IMR-90 (cell line): ENCODE data around the gene SLC6A9. TPM values are rescaled to one million over a fixed set of nuclear protein-coding genes. Genes with fewer than 3 reads are reported as not detected.

Experiments used
- ATAC-seq: fragments of 200-7000 bp; cut with Tn5 transposase; 2 replicates; pipeline ENCODE4 v1.9.1; 2020; ENCODE audit warnings: low read depth, mild to moderate bottlenecking, moderate library complexity
- BruUV-seq: library from RNA; stranded (reverse); fragments of 400-500 nt; replicated peaks from 2 replicates; lab custom pipeline; 2021; lab: Mats Ljungman, UMichigan
- CTCF ChIA-PET: fragments of 300-600 bp; formaldehyde crosslinking; extraction: SDS; loops from one replicate; lab custom pipeline; 2021; ENCODE audit warnings: antibody characterized with exemption; lab: Yijun Ruan, JAX
- POLR2A ChIA-PET: fragments of 300-600 bp; sonication (Branson Sonifier 250); formaldehyde crosslinking; loops from one replicate; lab custom pipeline; 2022; ENCODE audit warnings: antibody characterized with exemption; ENCODE audit not compliant: unreplicated experiment; lab: Charles Lee
- DNase-seq: peaks from one replicate; pipeline ENCODE4 v3.0.0; 2013
- H2AFZ ChIP-seq: replicated peaks from 2 replicates; pipeline ENCODE3; 2013; ENCODE audit warnings: low read length, mild to moderate bottlenecking; ENCODE audit not compliant: poor library complexity
- H2AK5ac ChIP-seq: 2 replicates; pipeline ENCODE4 v1.6.1; 2013; ENCODE audit warnings: low read depth, low read length, inconsistent platforms
- H2AK9ac ChIP-seq: replicated peaks from 2 replicates; pipeline ENCODE3; 2013; ENCODE audit warnings: mild to moderate bottlenecking, low read depth, low read length, moderate library complexity; ENCODE audit not compliant: poor library complexity
- H2BK120ac ChIP-seq: 2 replicates; pipeline ENCODE4 v1.6.1; 2013; ENCODE audit warnings: low read depth, low read length, inconsistent platforms
- H2BK15ac ChIP-seq: 3 replicates; pipeline ENCODE4 v1.6.1; 2013; ENCODE audit warnings: low read depth, low read length, inconsistent platforms
- H2BK20ac ChIP-seq: 2 replicates; pipeline ENCODE4 v1.6.1; 2013; ENCODE audit warnings: low read depth, mild to moderate bottlenecking, inconsistent platforms, low read length, moderate library complexity
- H2BK5ac ChIP-seq: 2 replicates; pipeline ENCODE4 v1.6.1; 2013; ENCODE audit warnings: mild to moderate bottlenecking, low read depth, low read length, inconsistent platforms; ENCODE audit not compliant: poor library complexity, severe bottlenecking
- H3K14ac ChIP-seq: replicated peaks from 2 replicates; pipeline ENCODE4 v1.6.1; 2013; ENCODE audit warnings: low read depth, low read length, inconsistent platforms
- H3K18ac ChIP-seq: 2 replicates; pipeline ENCODE4 v1.6.1; 2013; ENCODE audit warnings: low read depth, low read length, control low read depth
- H3K23ac ChIP-seq: 2 replicates; pipeline ENCODE4 v1.6.1; 2013; ENCODE audit warnings: low read depth, low read length, inconsistent platforms
- H3K27ac ChIP-seq: 2 replicates; pipeline ENCODE4 v1.5.1; 2013; ENCODE audit warnings: mild to moderate bottlenecking, control low read depth, low read length; ENCODE audit not compliant: insufficient read depth
- H3K27me3 ChIP-seq: 2 replicates; pipeline ENCODE4 v1.6.1; 2013; ENCODE audit warnings: low read length; ENCODE audit not compliant: control insufficient read depth, insufficient read depth
- H3K36me3 ChIP-seq: 2 replicates; pipeline ENCODE4 v1.6.1; 2013; ENCODE audit warnings: low read length, mixed read lengths; ENCODE audit not compliant: control insufficient read depth, insufficient read depth
- H3K4ac ChIP-seq: 2 replicates; pipeline ENCODE4 v1.6.1; 2013; ENCODE audit warnings: low read depth, low read length, inconsistent platforms
- H3K4me1 ChIP-seq: 2 replicates; pipeline ENCODE4 v1.6.1; 2013; ENCODE audit warnings: low read length, mixed read lengths; ENCODE audit not compliant: control insufficient read depth, insufficient read depth
- H3K4me2 ChIP-seq: 2 replicates; pipeline ENCODE4 v1.6.1; 2013; ENCODE audit warnings: low read depth, mild to moderate bottlenecking, control low read depth, low read length, moderate library complexity
- H3K4me3 ChIP-seq: 2 replicates; pipeline ENCODE4 v1.5.1; 2013; ENCODE audit warnings: low read depth, mild to moderate bottlenecking, control low read depth, low read length, moderate library complexity; ENCODE audit not compliant: insufficient read depth
- H3K56ac ChIP-seq: 2 replicates; pipeline ENCODE4 v1.6.1; 2013; ENCODE audit warnings: low read length, inconsistent platforms; ENCODE audit not compliant: insufficient read depth; ENCODE audit errors: extremely low read depth
- H3K79me1 ChIP-seq, 2 experiments: 2 replicates each; pipeline ENCODE4 v1.6.1; 2013; ENCODE audit warnings: low read length in 2 of 2, inconsistent platforms in 1 of 2, low read depth in 1 of 2
- H3K9ac ChIP-seq: 2 replicates; pipeline ENCODE4 v1.6.1; 2013; ENCODE audit warnings: low read depth, low read length, control low read depth
- H3K9me1 ChIP-seq: 2 replicates; pipeline ENCODE4 v1.6.1; 2013; ENCODE audit warnings: low read length, inconsistent platforms; ENCODE audit not compliant: insufficient read depth
- H3K9me3 ChIP-seq: 2 replicates; pipeline ENCODE4 v1.6.1; 2013; ENCODE audit warnings: low read length; ENCODE audit not compliant: control insufficient read depth, insufficient read depth
- H4K20me1 ChIP-seq: 2 replicates; pipeline ENCODE4 v1.6.1; 2013; ENCODE audit warnings: low read length, inconsistent platforms; ENCODE audit not compliant: insufficient read depth
- H4K5ac ChIP-seq: 2 replicates; pipeline ENCODE4 v1.6.1; 2013; ENCODE audit warnings: mild to moderate bottlenecking, low read depth, low read length, control low read depth
- H4K8ac ChIP-seq, 2 experiments: 2 replicates each; pipeline ENCODE4 v1.6.1; 2013; ENCODE audit warnings: low read depth in 2 of 2, low read length in 2 of 2, control low read depth in 1 of 2, inconsistent platforms in 1 of 2
- H4K91ac ChIP-seq: 2 replicates; pipeline ENCODE4 v1.6.1; 2013; ENCODE audit warnings: low read depth, low read length, inconsistent platforms; ENCODE audit not compliant: insufficient read depth
- CEBPB ChIP-seq: IDR thresholded peaks from 2 replicates; pipeline ENCODE4 v1.6.1; 2012; ENCODE audit warnings: low read depth, low read length, improper control_type of control experiment
- CHD1 ChIP-seq: IDR thresholded peaks from 2 replicates; pipeline ENCODE4 v1.6.1; 2012; ENCODE audit warnings: low read depth, low read length, improper control_type of control experiment
- FOS ChIP-seq: fragments of 150-350 bp; IDR thresholded peaks from 2 replicates; pipeline ENCODE4 v1.6.1; 2016; ENCODE audit warnings: low read depth, low read length
- MAFK ChIP-seq: IDR thresholded peaks from 2 replicates; pipeline ENCODE4 v1.6.1; 2012; ENCODE audit warnings: low read depth, low read length, improper control_type of control experiment
- MAZ ChIP-seq: IDR thresholded peaks from 2 replicates; pipeline ENCODE4 v1.6.1; 2012; ENCODE audit warnings: low read depth, mild to moderate bottlenecking, low read length, improper control_type of control experiment, moderate library complexity, borderline replicate concordance
- MXI1 ChIP-seq: IDR thresholded peaks from 2 replicates; pipeline ENCODE4 v1.6.1; 2012; ENCODE audit warnings: low read depth, mild to moderate bottlenecking, low read length, moderate library complexity, borderline replicate concordance
- RAD21 ChIP-seq: IDR thresholded peaks from 2 replicates; pipeline ENCODE4 v1.6.1; 2012; ENCODE audit warnings: low read length, improper control_type of control experiment
- RFX5 ChIP-seq: IDR thresholded peaks from 2 replicates; pipeline ENCODE4 v1.8.0; 2012; ENCODE audit warnings: low read depth, mild to moderate bottlenecking, low read length, moderate library complexity
- WGBS, 2 experiments: methylation state at CpG; one replicate each; pipeline versions ENCODE4 v1.1.5 to v1.1.7; 2013; ENCODE audit warnings: missing lambda C conversion rate in 2 of 2; ENCODE audit not compliant: insufficient read length in 1 of 2; ENCODE audit errors: extremely low coverage in 2 of 2; 5-methylcytosine and 5-hydroxymethylcytosine counted together
- dilution Hi-C: fragments of 300-500 bp; cut with HindIII; formaldehyde crosslinking; loops from one replicate; pipeline ENCODE4 v1.14.3; 2018; ENCODE audit warnings: low sequenced_read_pairs; ENCODE audit not compliant: unreplicated experiment
- in situ Hi-C: fragments of 300-500 bp; cut with MboI; formaldehyde crosslinking; loops from 3 replicates; pipeline ENCODE4 v1.14.3; 2019; ENCODE audit warnings: low sequenced_read_pairs, inconsistent platforms, mixed read lengths
- intact Hi-C: fragments of 100-400 bp; cut with micrococcal nuclease; formaldehyde crosslinking; loops from 2 replicates; pipeline ENCODE4 v1.10.0; 2022
- polyA plus RNA-seq, 3 experiments: library from polyadenylated mRNA; depleted of rRNA; stranded (reverse); fragments of >200 nt; gene quantifications; 2 replicates each; pipeline ENCODE4 v1.2.3, GENCODE V29; 2012; ENCODE audit warnings: low replicate concordance in 1 of 3
- total RNA-seq: library from RNA; depleted of rRNA; stranded (reverse); fragments of >200 nt; gene quantifications from 2 replicates; pipeline ENCODE4 v1.2.3, GENCODE V29; 2012
- TF ChIP-seq, protein P1 (sequence below): conservative IDR thresholded peaks from 2 replicates; pipeline ENCODE4 v1.5.1; 2012; ENCODE audit warnings: mild to moderate bottlenecking, low read depth, low read length, improper control_type of control experiment
- TF ChIP-seq, protein P2 (sequence below): fragments of 150-350 bp; IDR thresholded peaks from 2 replicates; pipeline ENCODE4 v1.6.1; 2016; ENCODE audit warnings: low read depth, mild to moderate bottlenecking, low read length, moderate library complexity, borderline replicate concordance

Gene SLC6A9
- total and polyA plus RNA-seq, 2 of the 4 experiments (the other 2 are of a cell fraction): 2.0 to 6.6 TPM

GRCh38 chr1:43973981-43974442 lies 57.2 kb downstream of the SLC6A9 start:
- 50% methylated on average over 8 of the region's 9 CpGs; no CpG with 5 or more reads in 1 of the 2 experiments for WGBS, 2 experiments
- Histone ChIP-seq H4K8ac (peak overlapping the region; percentile 22 to 83; a peak in 3 of 4 replicates), H3K27ac (no peak overlapping the region; the same call in 1 of the 2 replicates)

More at GRCh38 chr1:43973981-43974442, 57.2 kb downstream of the SLC6A9 start:
- Histone ChIP-seq H2BK20ac (no peak overlapping the region), H3K18ac (no peak overlapping the region), H3K56ac (no peak overlapping the region), H2BK5ac (peak overlapping the region; percentile 9), H3K23ac (no peak overlapping the region), H3K9me3 (no peaks in the 10 kb centered on the region), H3K9ac (peak overlapping the region; percentile 27), H3K9me1 (peaks cover 30% of the 10 kb centered on the region), H3K4ac (0 out of 2 replicates have a peak overlapping the region, but pooled peaks have one; percentile 74), H2AK5ac (no peak overlapping the region), H3K4me1 (peaks cover 12% of the 10 kb centered on the region), H4K91ac (no peak overlapping the region), H2BK15ac (no peak overlapping the region), H3K36me3 (peaks cover 25% of the 10 kb centered on the region), H2AK9ac (peak overlapping the region; percentile 74), H4K20me1 (peaks cover 25% of the 10 kb centered on the region), H3K27me3 (no peaks in the 10 kb centered on the region), H3K79me1 (peaks cover 38 to 57% of the 10 kb centered on the region in 2 experiments; a peak in 3 of 4 replicates), H3K4me3 (peak overlapping the region; percentile 76), H3K4me2 (peak overlapping the region; percentile 89), H4K5ac (peak overlapping the region; percentile 24; the same call in 1 of the 2 replicates), H2AFZ (peak overlapping the region; percentile 99), H2BK120ac (no peak overlapping the region), H3K14ac (no peak overlapping the region)
- POLR2A ChIA-PET: no interaction called here
- dilution Hi-C loops (no loop called here), in situ Hi-C loops (loop anchor here (25.0 kb wide), 1 partner anchor 437 kb away; the partner anchor contains the start of gene PTPRF), intact Hi-C loops (no loop called here)
- BruUV-seq: no TSS peak
- TF ChIP-seq FOS (no peak), MAZ (no peak), RAD21 (no peak), MAFK (no peak), MXI1 (no peak), CEBPB (no peak), CHD1 (no peak), RFX5 (no peak)
- TF ChIP-seq, protein P1, sequence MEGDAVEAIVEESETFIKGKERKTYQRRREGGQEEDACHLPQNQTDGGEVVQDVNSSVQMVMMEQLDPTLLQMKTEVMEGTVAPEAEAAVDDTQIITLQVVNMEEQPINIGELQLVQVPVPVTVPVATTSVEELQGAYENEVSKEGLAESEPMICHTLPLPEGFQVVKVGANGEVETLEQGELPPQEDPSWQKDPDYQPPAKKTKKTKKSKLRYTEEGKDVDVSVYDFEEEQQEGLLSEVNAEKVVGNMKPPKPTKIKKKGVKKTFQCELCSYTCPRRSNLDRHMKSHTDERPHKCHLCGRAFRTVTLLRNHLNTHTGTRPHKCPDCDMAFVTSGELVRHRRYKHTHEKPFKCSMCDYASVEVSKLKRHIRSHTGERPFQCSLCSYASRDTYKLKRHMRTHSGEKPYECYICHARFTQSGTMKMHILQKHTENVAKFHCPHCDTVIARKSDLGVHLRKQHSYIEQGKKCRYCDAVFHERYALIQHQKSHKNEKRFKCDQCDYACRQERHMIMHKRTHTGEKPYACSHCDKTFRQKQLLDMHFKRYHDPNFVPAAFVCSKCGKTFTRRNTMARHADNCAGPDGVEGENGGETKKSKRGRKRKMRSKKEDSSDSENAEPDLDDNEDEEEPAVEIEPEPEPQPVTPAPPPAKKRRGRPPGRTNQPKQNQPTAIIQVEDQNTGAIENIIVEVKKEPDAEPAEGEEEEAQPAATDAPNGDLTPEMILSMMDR: no peak
- TF ChIP-seq, protein P2, sequence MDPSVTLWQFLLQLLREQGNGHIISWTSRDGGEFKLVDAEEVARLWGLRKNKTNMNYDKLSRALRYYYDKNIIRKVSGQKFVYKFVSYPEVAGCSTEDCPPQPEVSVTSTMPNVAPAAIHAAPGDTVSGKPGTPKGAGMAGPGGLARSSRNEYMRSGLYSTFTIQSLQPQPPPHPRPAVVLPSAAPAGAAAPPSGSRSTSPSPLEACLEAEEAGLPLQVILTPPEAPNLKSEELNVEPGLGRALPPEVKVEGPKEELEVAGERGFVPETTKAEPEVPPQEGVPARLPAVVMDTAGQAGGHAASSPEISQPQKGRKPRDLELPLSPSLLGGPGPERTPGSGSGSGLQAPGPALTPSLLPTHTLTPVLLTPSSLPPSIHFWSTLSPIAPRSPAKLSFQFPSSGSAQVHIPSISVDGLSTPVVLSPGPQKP: no peak
- DNase-seq: no peak
- ATAC-seq: no peak
- CTCF ChIA-PET: no interaction called here
